ENCODE results near the gene JUND.

JUND gene

DNA sequence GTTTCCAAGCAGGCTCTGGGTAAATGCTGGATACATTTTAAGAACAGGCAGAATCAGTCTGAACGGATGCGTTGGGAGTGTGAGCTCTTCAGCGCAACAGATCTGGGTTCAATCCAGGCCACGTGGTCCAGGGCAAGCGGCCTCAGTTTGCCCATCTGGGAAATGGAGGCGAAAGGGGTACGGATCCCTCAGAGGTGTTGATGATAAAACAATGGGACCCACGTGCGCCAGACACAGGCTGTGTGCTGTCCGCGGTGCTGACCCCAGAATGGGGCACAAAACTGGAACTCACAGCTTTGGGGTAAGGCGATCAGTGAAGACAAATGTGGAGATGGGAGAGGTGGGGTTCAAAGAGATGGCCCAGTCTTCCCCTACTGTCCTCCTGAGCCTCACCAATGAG is 42.1 kb downstream of the JUND start:
- no peak overlapping the region for H3K4me3 ChIP-seq (ENCODE audit: low read length)
- no peak for TF ChIP-seq ZNF274 (IDR thresholded peaks at IDR 0.05; ENCODE audit: low read depth, low read length)

DNA sequence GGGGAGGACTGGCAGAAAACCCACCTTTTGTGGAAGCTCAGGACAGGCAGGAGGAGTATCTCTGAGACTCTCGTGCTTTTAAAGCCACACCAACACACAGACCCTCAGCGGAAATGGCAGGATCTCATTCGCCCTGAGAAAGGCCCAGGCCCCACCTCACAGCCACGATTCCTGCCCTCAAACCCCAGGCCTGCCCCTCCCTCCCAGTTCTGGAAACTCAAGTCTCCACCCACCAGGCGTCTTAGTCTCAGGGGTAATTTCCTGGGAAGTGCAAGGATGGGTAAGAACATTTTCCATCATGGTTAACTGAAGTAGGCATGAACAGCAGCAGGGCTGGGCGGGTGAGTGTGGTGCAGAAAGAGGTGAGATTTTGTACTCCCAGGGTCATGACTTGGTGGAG is 47.2 kb downstream of the JUND start:
- H3K4me3 ChIP-seq (ENCODE audit: low read length), result no peak overlapping the region
- TF ChIP-seq ZNF274 (IDR thresholded peaks at IDR 0.05; ENCODE audit: low read depth, low read length), result no peak

DNA sequence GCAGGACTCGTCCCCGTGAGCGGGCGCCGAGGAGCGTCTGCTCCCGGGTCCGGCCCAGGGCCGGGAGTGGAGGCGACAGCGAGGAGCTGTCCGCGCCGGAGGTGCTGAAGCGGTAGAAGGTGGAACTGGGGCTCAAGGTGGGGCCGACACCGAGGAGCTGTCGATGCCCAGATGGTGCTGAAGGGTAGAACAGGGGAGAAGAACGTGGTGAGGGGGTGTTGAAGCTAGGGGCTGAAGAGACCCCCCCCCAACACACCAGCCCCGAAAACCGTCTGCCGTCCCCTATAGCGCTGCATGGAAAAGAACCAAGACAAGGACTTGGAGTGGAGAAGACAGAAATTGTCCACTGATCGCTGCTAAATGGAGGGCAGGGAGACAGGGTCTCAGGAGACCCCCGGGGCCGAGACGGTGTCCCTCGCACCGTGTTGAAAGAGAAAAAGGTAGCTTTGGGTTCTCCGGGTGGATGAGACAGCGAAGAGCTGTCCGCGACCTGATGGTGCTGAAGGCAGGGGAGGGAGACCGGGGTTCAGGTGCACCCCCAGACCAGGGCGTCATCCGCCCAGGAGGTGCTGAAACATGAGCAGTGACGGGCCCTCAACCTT is 48.1 kb downstream of the JUND start:
- TF ChIP-seq ZNF274 (IDR thresholded peaks at IDR 0.05; ENCODE audit: low read depth, low read length), result no peak
- H3K4me3 ChIP-seq (ENCODE audit: low read length), result no peak overlapping the region

DNA sequence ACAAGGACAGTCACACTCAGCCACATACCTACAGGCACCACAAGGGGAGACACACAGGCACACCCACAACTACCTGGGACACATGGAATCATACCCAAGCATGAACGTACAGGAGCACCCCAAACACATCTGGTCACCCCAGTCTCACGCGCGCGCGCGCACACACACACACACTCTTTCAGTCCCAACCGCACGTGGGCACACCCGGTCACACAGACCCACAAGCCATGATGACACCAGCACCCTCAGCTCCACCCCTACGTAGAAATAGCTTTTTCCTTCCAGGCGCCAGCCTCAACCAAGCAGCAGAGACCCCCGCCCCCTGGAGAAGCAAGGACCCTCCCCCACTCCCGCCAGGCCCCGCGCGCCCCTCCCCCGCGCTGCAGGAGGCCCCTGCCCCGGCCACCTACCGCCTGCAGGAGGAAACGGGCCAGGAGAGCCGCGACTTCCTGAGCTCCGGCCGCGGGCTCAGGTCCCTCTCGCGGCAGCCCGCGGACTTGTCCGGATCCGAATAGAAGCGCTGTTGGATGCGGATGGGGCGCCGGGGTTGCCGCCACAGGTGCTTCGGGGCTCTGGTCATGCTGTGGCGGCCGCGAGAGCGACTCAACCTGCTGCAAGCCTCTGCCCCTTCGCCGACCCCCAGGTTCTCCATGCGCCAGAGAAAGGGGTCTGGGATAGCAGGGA is 48.7 kb downstream of the JUND start:
- no peak for TF ChIP-seq ZNF274 (IDR thresholded peaks at IDR 0.05; ENCODE audit: low read depth, low read length)
- H3K4me3 ChIP-seq (ENCODE audit: low read length), result no peak overlapping the region

DNA sequence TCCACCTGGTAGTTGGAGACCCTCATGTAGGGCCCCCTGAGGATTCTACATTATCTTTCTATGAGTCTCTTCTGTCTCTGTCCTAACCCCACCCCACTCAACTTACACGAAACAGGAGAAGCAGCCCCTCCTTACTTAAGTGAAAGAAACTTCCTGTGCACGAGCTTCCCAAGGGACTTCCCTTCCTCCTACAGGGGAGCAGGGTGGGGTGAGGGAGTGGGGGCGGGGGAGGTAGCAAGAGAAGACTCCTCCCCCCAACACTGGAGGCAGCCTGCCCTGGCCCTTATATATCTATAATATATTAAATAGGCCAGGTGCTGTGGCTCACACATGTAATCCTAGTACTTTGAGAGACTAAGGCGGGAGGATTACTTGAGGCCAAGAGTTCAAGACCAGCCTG is 49.6 kb downstream of the JUND start:
- H3K4me3 ChIP-seq (ENCODE audit: low read length), result no peak overlapping the region
- TF ChIP-seq ZNF274 (IDR thresholded peaks at IDR 0.05; ENCODE audit: low read depth, low read length), result no peak

DNA sequence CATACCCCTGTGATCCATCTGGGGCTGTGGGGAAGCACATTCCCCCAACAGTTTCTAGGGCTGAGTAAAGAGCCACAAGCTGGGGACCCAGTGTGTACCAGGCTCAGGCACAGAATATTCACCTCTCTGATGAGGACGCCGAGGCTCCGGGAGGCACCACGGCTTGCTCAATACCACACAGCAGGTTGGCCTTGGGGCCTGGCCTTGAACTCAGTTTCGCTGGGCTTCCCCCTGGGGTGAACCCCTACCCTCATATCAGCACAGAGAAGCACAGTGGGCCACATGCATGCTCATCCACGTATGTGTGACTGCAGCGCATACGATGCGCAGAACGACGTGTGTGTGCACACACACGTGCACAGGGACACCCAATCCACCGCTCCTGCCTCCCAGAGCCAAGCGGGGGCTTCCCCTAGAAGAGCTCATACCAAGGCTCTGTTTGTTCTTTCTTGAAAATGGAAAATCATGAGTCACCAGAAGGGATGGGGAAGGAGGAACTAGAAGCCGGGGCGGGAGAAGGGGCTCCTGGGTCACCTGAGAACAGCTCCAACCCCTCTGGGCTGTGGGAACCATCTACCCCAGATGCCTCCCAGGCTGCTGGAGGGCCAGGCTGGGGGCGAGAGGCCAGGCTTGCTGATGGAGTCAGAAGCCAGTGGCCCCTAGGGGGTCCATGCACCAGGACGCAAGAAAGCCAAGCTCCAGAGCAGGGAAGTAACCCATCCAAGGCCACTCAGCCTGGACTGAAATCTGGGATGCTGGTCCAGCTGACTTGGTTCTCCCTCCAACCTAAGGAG is 50.3 kb downstream of the JUND start:
- H3K4me3 ChIP-seq (ENCODE audit: low read length), result no peak overlapping the region
- no peak for TF ChIP-seq ZNF274 (IDR thresholded peaks at IDR 0.05; ENCODE audit: low read depth, low read length)

DNA sequence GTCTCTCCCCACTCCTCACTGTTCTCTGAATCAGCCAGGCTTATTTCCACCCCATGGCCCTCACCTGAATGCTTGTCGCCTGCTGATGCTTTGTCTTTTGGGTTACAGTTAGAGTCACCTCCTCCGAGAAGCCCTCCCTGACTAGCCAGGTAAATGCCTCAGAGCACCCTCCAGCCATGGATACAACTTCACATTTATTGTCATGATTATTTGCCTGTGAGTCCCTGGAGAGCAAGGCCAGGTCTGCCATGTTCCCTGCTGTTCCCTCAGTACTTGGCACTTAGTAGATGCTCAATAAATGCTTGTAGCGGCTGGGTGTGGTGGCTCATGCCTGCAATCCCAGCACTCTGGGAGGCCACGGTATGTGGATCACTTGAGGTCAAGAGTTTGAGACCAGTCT is 51.5 kb downstream of the JUND start:
- H3K4me3 ChIP-seq (ENCODE audit: low read length), result no peak overlapping the region
- TF ChIP-seq ZNF274 (IDR thresholded peaks at IDR 0.05; ENCODE audit: low read depth, low read length), result no peak

Measured in GM08714 (cell line).